Stomach smooth muscle (tissue), 2 donors: ENCODE data around the gene CYBA.

ENCODE experiments used
- H3K27ac ChIP-seq: one replicate; pipeline ENCODE4 v1.7.0; 2013; ENCODE audit warnings: mild to moderate bottlenecking, low read length, inconsistent platforms
- H3K27me3 ChIP-seq, 2 donors: one replicate each; pipeline ENCODE4 v1.7.0; 2013; ENCODE audit warnings: low read length in 2 of 2; ENCODE audit not compliant: insufficient read depth in 2 of 2, control insufficient read depth in 1 of 2
- H3K36me3 ChIP-seq, 2 donors: one replicate each; pipeline ENCODE4 v1.7.0; 2013; ENCODE audit warnings: low read length in 2 of 2; ENCODE audit not compliant: control insufficient read depth in 2 of 2, insufficient read depth in 2 of 2
- H3K4me1 ChIP-seq: one replicate; pipeline ENCODE4 v1.7.0; 2013; ENCODE audit warnings: low read length; ENCODE audit not compliant: control insufficient read depth, insufficient read depth
- H3K4me3 ChIP-seq, 2 donors: one replicate each; pipeline ENCODE4 v1.7.0; 2013; ENCODE audit warnings: low read length in 2 of 2
- H3K9ac ChIP-seq, 2 donors: one replicate each; pipeline ENCODE4 v1.7.0; 2013; ENCODE audit warnings: low read length in 2 of 2, mild to moderate bottlenecking in 1 of 2
- H3K9me3 ChIP-seq, 2 donors: one replicate each; pipeline ENCODE4 v1.7.0; 2013; ENCODE audit warnings: low read length in 2 of 2; ENCODE audit not compliant: control insufficient read depth in 2 of 2
- donor health status: healthy.
- donor health status: Pancreatic carcinoma.

Gene CYBA

DNA sequence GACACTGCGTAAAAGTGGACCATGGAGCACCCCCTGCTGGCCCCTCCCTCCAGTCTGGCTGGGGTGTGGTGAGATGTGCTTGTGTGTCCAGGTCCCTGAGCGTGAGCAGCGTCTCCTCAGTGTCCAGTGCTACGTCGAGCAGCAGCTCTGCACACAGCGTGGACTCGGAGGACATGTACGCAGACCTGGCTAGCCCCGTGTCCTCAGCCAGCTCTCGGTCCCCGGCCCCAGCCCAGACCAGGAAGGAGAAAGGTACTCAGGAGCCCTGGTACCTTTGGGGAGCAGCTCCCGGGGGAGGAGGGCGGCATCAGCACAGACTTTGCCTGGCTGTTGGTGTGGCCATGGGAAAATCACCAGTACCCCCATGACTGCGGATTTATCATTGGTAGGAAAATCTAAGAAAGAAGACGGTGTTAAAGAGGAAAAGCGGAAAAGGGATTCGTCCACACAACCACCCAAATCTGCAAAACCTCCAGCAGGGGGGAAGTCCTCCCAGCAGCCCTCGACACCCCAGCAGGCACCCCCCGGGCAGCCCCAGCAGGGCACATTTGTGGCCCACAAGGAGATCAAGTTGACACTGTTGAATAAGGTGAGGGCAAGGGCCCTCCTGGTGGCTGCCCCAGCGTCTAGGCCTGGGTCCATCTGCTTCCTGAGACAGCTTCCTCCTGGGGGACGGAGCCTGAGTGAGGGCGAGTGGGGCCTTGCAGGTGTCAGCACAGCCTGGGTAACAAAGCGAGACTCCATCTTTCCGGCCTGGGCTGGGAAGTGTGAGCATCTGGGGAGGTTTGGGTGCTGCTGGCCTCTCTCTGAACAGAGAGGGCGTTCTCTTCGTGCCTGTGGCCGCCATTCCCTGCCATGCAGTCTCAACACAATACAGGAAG, 23.1 kb downstream of the CYBA start:
- H3K4me3 ChIP-seq = no peak overlapping the region
- H3K4me1 ChIP-seq = no peaks in the 10 kb centered on the region
- no peaks in the 10 kb centered on the region for H3K9me3 ChIP-seq
- no peaks in the 10 kb centered on the region for H3K27me3 ChIP-seq
- H3K9ac ChIP-seq = no peak overlapping the region
- no peak overlapping the region for H3K27ac ChIP-seq
- peaks cover 23 to 60% of the 10 kb centered on the region in 2 donors for H3K36me3 ChIP-seq

DNA sequence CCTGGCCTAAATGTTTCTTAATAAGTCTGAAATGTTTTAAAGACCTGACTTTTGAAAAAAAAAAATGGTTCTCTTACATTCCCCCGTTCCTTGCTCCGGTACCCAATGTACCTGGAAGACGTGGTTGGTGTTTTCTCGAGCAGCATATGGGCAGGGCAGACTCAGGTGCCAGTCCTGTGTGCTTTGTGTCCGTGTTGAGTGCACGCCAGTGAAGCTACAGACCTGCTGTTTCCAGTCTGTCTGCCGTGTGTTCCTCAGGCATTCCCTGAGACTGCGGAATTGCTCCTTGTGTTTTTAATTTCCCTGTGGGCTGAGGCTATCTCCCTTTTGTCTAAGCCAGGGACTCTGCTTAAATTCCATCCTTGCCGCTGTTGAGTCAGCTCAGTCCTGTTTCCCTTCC, 24.2 kb downstream of the CYBA start:
- H3K4me3 ChIP-seq = no peak overlapping the region
- no peaks in the 10 kb centered on the region for H3K9me3 ChIP-seq
- H3K27ac ChIP-seq = no peak overlapping the region
- H3K27me3 ChIP-seq = no peaks in the 10 kb centered on the region
- H3K9ac ChIP-seq = no peak overlapping the region
- peaks cover 27 to 67% of the 10 kb centered on the region in 2 donors for H3K36me3 ChIP-seq
- H3K4me1 ChIP-seq = no peaks in the 10 kb centered on the region

DNA sequence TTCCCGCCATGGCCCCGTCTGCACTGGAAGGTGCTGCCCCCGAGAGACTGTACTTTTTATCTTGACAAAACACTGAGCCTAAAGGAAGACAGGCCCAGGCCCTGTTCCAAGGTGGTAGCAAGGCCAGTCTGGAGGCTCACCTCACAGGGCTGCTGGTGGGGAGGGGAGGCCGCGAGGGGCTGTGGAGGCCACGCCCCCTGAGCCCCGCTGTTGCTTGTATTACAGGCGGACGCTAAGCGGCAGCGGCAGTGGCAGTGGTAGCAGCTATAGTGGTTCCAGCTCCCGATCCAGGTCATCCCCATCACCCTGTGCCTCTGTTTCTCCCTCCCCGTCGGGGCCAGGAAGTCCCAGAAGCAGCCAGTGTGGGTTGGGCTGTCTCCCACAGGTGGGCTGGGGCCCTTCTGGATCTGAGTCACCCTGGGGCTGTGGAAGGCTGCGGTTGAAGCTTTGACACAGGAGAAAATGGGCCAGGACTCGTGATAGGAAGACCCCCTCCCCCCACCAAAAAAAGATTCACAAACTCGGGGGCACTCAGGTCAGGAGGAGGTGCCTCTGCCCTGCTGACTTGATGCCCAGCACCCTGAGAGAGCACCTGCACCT, 25.8 kb downstream of the CYBA start:
- no peak overlapping the region for H3K9ac ChIP-seq
- H3K27ac ChIP-seq = no peak overlapping the region
- peaks cover 27 to 55% of the 10 kb centered on the region in 2 donors for H3K36me3 ChIP-seq
- no peaks in the 10 kb centered on the region for H3K4me1 ChIP-seq
- no peak overlapping the region for H3K4me3 ChIP-seq
- no peaks in the 10 kb centered on the region for H3K27me3 ChIP-seq
- H3K9me3 ChIP-seq = no peaks in the 10 kb centered on the region

DNA sequence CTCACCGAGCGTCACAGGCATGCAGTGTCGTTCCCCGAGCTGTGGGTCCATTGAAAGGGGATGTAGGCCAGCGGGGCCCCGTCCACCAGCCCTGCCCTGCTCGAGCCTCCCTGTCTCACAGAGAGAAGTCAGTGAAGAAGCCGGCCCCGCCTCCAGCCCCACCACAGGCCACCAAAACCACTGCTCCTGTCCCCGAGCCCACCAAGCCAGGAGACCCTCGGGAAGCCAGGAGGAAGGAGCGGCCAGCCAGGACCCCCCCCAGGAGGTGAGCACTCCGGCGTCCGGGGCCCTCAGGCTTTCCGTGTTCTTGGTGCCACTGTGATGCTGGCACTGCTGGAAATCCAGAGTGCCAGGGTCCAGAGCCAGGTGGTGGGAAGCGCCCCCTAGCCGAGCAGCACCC, 26.4 kb downstream of the CYBA start:
- Histone ChIP-seq H3K27me3 (no peaks in the 10 kb centered on the region), H3K4me1 (no peaks in the 10 kb centered on the region), H3K27ac (no peak overlapping the region), H3K4me3 (no peak overlapping the region), H3K36me3 (peaks cover 30 to 50% of the 10 kb centered on the region in 2 donors), H3K9ac (no peak overlapping the region), H3K9me3 (no peaks in the 10 kb centered on the region)

DNA sequence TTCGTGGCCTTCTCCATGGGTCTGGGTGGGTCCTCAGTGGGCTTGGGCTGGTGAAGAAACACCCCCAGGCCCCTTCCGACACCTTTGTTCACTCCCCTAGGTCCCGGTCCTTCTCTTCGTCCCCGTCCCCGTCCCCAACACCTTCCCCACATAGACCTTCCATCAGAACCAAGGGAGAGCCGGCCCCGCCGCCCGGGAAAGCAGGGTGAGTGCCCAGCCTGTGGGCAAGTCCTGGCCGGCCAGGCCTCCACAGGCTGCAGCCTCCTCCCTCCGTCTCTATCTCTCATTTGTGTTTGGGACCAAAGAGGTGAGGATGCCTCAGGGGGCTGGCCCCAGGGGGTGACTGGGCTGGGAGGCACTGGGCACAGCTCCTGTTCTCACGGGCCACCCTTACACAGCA, 27.0 kb downstream of the CYBA start:
- Histone ChIP-seq H3K4me3 (no peak overlapping the region), H3K4me1 (no peaks in the 10 kb centered on the region), H3K9ac (no peak overlapping the region), H3K9me3 (no peaks in the 10 kb centered on the region), H3K27ac (no peak overlapping the region), H3K36me3 (peaks cover 30 to 49% of the 10 kb centered on the region in 2 donors), H3K27me3 (no peaks in the 10 kb centered on the region)

DNA sequence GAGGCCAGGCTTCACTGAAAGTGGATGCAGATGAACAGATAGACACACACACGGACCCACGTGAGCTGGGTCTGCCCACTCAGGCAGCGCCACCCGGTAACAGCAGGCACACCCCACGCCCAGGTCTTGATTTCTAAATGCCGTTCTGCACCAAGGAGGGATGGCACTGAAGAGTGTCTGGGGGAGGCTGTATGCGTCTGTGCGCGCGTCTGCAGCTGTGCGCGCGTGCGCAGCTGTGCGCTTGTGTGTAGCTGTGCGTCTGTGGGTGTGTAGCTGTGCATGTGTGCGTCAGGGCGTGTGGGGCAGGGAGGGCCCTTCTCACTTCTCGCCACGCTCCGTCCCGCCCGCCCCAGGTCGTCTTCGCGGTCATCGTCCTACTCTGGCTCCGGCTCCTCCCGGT, 28.0 kb downstream of the CYBA start:
- H3K4me3 ChIP-seq = no peak overlapping the region
- no peak overlapping the region for H3K9ac ChIP-seq
- no peaks in the 10 kb centered on the region for H3K4me1 ChIP-seq
- H3K36me3 ChIP-seq = peaks cover 26 to 43% of the 10 kb centered on the region in 2 donors
- no peaks in the 10 kb centered on the region for H3K27me3 ChIP-seq
- H3K27ac ChIP-seq = no peak overlapping the region
- no peaks in the 10 kb centered on the region for H3K9me3 ChIP-seq

DNA sequence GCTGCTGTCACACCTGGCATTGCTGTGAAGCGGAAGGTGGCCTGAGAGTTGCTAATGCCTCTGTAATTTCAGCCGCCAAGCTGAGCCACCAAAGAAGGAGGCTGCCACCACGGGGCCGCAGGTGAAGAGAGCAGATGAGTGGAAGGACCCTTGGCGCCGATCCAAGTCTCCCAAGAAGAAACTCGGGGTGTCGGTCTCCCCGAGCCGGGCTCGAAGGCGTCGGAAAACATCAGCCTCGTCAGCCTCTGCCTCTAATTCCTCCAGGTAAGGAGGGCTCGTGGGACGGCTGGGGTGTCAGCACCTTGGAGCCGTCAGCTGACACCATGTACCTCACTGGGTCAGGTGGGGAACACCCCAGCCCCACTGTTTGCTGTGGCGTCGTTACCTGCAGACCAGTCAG, 28.7 kb downstream of the CYBA start:
- Histone ChIP-seq H3K27me3 (no peaks in the 10 kb centered on the region), H3K4me3 (no peak overlapping the region), H3K27ac (no peak overlapping the region), H3K9me3 (no peaks in the 10 kb centered on the region), H3K36me3 (peaks cover 26 to 41% of the 10 kb centered on the region in 2 donors), H3K9ac (no peak overlapping the region), H3K4me1 (no peaks in the 10 kb centered on the region)

DNA sequence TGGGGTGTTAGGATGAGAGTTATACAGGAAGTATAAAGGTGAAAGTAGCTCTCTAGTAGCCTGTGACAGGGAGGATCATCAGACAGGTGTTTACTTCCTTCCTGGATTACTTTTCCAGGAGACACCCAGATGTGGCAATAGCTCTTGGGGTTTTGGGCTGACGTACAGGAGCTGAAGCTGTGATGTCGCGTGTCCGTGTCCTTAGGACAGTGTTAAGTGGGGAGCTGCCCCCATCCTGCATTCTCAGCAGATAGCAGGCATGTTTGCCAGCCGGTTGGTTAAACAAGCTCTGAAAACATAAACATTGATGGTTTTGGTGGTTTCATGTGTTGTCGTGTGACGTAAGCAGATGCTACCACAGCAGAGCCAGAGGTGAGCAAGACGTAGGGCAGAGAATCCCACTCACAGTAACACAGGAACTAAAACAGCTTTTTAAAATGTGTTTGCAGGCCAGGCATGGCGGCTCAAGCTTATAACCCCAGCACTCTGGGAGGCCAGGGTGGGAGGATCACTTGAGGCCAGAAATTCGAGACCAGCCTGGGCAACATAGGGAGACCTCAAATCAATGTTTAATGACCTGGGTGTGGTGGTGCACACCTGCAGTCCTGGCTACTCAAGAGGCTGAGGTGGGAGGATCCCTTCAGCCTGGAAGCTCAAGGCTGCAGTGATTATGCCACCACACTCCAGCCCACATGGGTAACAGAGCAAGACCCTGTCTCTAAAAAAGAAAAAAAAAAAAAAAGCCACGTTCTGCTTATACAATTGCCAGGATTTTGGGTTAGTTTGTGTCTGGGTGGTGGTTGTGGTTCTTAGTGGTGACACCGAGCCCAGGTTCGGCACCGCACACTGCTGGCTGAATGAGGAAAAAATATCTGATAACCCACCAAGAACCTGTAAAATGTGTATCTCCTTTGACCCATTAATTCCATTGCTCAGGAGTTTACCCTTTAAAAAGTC, 30.7 kb downstream of the CYBA start:
- no peak overlapping the region for H3K27ac ChIP-seq
- H3K36me3 ChIP-seq = peaks cover 19 to 39% of the 10 kb centered on the region in 2 donors
- no peaks in the 10 kb centered on the region for H3K9me3 ChIP-seq
- H3K4me1 ChIP-seq = no peaks in the 10 kb centered on the region
- H3K27me3 ChIP-seq = no peaks in the 10 kb centered on the region
- H3K9ac ChIP-seq = no peak overlapping the region
- H3K4me3 ChIP-seq = no peak overlapping the region

DNA sequence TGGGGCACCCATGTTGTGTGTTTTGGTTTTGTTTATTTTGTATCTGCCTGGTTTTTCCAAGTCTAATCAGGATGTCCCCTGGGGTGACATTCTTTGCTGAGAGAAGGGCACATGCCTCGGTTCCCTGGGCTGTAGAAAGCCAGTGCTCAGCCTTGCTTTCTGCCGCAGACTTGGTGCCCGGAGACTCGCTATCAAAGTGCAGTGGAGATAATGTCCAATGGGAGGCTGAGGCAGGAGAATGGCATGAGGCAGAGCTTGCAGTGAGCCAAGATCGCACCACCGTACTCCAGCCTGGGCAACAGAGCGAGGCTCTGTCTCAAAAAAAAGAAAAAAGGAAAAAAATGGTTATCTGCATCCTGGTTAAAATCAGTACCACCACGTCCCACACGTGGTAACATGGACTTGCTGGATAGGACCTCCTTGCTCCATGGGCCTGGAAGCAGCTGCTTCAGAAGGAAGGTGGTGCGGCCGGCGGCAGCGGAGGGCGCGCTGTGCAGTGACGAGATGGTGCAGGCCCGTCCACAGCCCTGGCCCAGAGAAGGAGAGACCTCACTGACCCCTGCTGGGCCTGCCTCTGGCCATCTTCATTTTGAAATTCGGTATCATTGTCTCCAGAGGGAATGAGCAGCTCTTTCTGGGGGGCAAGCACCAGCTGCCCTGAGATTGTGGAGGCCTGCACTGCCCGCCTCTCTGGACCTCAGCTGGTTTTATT, 31.7 kb downstream of the CYBA start:
- Histone ChIP-seq H3K27ac (no peak overlapping the region), H3K4me3 (no peak overlapping the region), H3K36me3 (peaks cover 18 to 32% of the 10 kb centered on the region in 2 donors), H3K9ac (no peak overlapping the region), H3K9me3 (no peaks in the 10 kb centered on the region), H3K27me3 (no peaks in the 10 kb centered on the region), H3K4me1 (no peaks in the 10 kb centered on the region)
